ENCODE data around the gene CNTN5.

CNTN5 gene

GRCh38 chr11:99376463-99376862 is 355.7 kb downstream of the CNTN5 start:
- H3K4me3 ChIP-seq: no peak overlapping the region
- no peak for TF ChIP-seq CTCF (IDR thresholded peaks at IDR 0.05)
- intact Hi-C loops (cut with DNase I; ENCODE audit: low total_unique reads): no loop called here
- H3K4me1 ChIP-seq: peaks cover 0 to 7% (median 0%) of the 10 kb centered on the region in 4 donors
- no peaks in the 10 kb centered on the region for H3K9me3 ChIP-seq
- no peaks in the 10 kb centered on the region for H3K27me3 ChIP-seq
- no peak for DNase-seq
- H3K36me3 ChIP-seq: no peaks in the 10 kb centered on the region
- H3K27ac ChIP-seq: no peak overlapping the region

GRCh38 chr11:99383648-99384245 is 363.0 kb downstream of the CNTN5 start:
- DNase-seq: no peak
- H3K27ac ChIP-seq: no peak overlapping the region

GRCh38 chr11:99391245-99391644 is 370.5 kb downstream of the CNTN5 start:
- TF ChIP-seq CTCF (IDR thresholded peaks at IDR 0.05): no peak
- no peaks in the 10 kb centered on the region for H3K27me3 ChIP-seq
- intact Hi-C loops (cut with DNase I; ENCODE audit: low total_unique reads): no loop called here
- no peaks in the 10 kb centered on the region for H3K9me3 ChIP-seq
- H3K27ac ChIP-seq: no peak overlapping the region
- H3K4me3 ChIP-seq: no peak overlapping the region
- DNase-seq: no peak
- no peaks in the 10 kb centered on the region for H3K36me3 ChIP-seq
- H3K4me1 ChIP-seq: no peaks in the 10 kb centered on the region

More at GRCh38 chr11:99383648-99384245, 363.0 kb downstream of the CNTN5 start:
- Histone ChIP-seq H3K36me3 (no peaks in the 10 kb centered on the region), H3K27me3 (no peaks in the 10 kb centered on the region), H3K4me1 (no peaks in the 10 kb centered on the region), H3K4me3 (no peak overlapping the region), H3K9me3 (no peaks in the 10 kb centered on the region)
- intact Hi-C loops (cut with DNase I; ENCODE audit: low total_unique reads): no loop called here
- TF ChIP-seq CTCF (IDR thresholded peaks at IDR 0.05): no peak

GRCh38 chr11:99406345-99406744 is 385.6 kb downstream of the CNTN5 start:
- no peaks in the 10 kb centered on the region for H3K27me3 ChIP-seq
- H3K27ac ChIP-seq: no peak overlapping the region
- intact Hi-C loops (cut with DNase I; ENCODE audit: low total_unique reads): no loop called here
- H3K36me3 ChIP-seq: no peaks in the 10 kb centered on the region
- H3K4me3 ChIP-seq: no peak overlapping the region
- DNase-seq: no peak
- H3K4me1 ChIP-seq: no peaks in the 10 kb centered on the region
- H3K9me3 ChIP-seq: no peaks in the 10 kb centered on the region
- no peak for TF ChIP-seq CTCF (IDR thresholded peaks at IDR 0.05)

GRCh38 chr11:99410636-99411035 is 389.9 kb downstream of the CNTN5 start:
- DNase-seq: no peak
- H3K27me3 ChIP-seq: no peaks in the 10 kb centered on the region
- no peak overlapping the region for H3K27ac ChIP-seq
- H3K9me3 ChIP-seq: no peaks in the 10 kb centered on the region
- H3K4me1 ChIP-seq: no peaks in the 10 kb centered on the region
- no peaks in the 10 kb centered on the region for H3K36me3 ChIP-seq
- no peak for TF ChIP-seq CTCF (IDR thresholded peaks at IDR 0.05)
- H3K4me3 ChIP-seq: no peak overlapping the region
- intact Hi-C loops (cut with DNase I; ENCODE audit: low total_unique reads): no loop called here
